Common myeloid progenitor, CD34-positive (primary cell): Measurements from ENCODE around the gene ANKRD26.

Experiments used
- CTCF ChIA-PET: fragments of 350-600 bp; sonication (Branson Sonifier 250); formaldehyde crosslinking; loops from one replicate; lab custom pipeline; 2021; ENCODE audit warnings: antibody characterized with exemption; lab: Charles Lee
- POLR2A ChIA-PET: fragments of 350-600 bp; sonication (Branson Sonifier 250); formaldehyde crosslinking; loops from one replicate; lab custom pipeline; 2021; ENCODE audit warnings: antibody characterized with exemption; lab: Charles Lee
- DNase-seq, 3 donors: peaks; one replicate each; pipeline versions ENCODE4 v3.0.0 to v3.0.0-alpha.2; 2013
- H3K27ac ChIP-seq, 2 experiments: 1 replicate in 1 of 2; 2 replicates in 1 of 2; pipeline ENCODE4 v1.7.0; 2013; ENCODE audit warnings: inconsistent platforms in 2 of 2, low read length in 2 of 2, mild to moderate bottlenecking in 2 of 2, low read depth in 1 of 2, moderate library complexity in 1 of 2; ENCODE audit not compliant: severe bottlenecking in 2 of 2, insufficient read depth in 1 of 2, poor library complexity in 1 of 2
- H3K27me3 ChIP-seq, 5 experiments: replicated peaks in 2 of 5; 1 replicate in 3 of 5; 2 replicates in 2 of 5; pipeline versions ENCODE4 v1.6.1 to v1.7.0; 2013; ENCODE audit warnings: low read length in 4 of 5, mild to moderate bottlenecking in 2 of 5, moderate library complexity in 2 of 5, inconsistent platforms in 1 of 5; ENCODE audit not compliant: insufficient read depth in 5 of 5, control insufficient read depth in 4 of 5
- H3K36me3 ChIP-seq, 4 experiments: 1 replicate in 2 of 4; 2 replicates in 2 of 4; pipeline versions ENCODE4 v1.6.1 to v1.7.0; 2013; ENCODE audit warnings: low read length in 3 of 4, control low read depth in 1 of 4, mild to moderate bottlenecking in 1 of 4; ENCODE audit not compliant: control insufficient read depth in 4 of 4, insufficient read depth in 4 of 4
- H3K4me1 ChIP-seq, 4 experiments: 1 replicate in 3 of 4; 2 replicates in 1 of 4; pipeline versions ENCODE4 v1.6.1 to v1.7.1; 2013; ENCODE audit warnings: low read length in 3 of 4, mild to moderate bottlenecking in 3 of 4, control low read depth in 1 of 4, inconsistent platforms in 1 of 4, moderate library complexity in 1 of 4; ENCODE audit not compliant: control insufficient read depth in 4 of 4, insufficient read depth in 4 of 4; ENCODE audit errors: control extremely low read depth in 1 of 4
- H3K4me3 ChIP-seq, 7 experiments: 1 replicate in 4 of 7; 2 replicates in 3 of 7; pipeline versions ENCODE4 v1.5.1 to v1.7.0; 2013; ENCODE audit warnings: mild to moderate bottlenecking in 7 of 7, low read length in 6 of 7, moderate library complexity in 6 of 7, inconsistent platforms in 2 of 7, low read depth in 2 of 7, control low read depth in 1 of 7; ENCODE audit not compliant: insufficient read depth in 4 of 7, control insufficient read depth in 1 of 7; ENCODE audit errors: extremely low read depth in 1 of 7
- H3K9me3 ChIP-seq, 5 experiments: 1 replicate in 4 of 5; 2 replicates in 1 of 5; pipeline versions ENCODE4 v1.6.1 to v1.7.1; 2013; ENCODE audit warnings: low read length in 4 of 5, mild to moderate bottlenecking in 2 of 5, inconsistent platforms in 1 of 5, low read depth in 1 of 5, moderate library complexity in 1 of 5; ENCODE audit not compliant: control insufficient read depth in 4 of 5, insufficient read depth in 2 of 5; ENCODE audit errors: control extremely low read depth in 1 of 5
- WGBS: methylation state at CpG from one replicate; pipeline ENCODE4 v1.1.5; 2013; ENCODE audit not compliant: insufficient coverage; 5-methylcytosine and 5-hydroxymethylcytosine counted together

The ANKRD26 gene

GRCh38 chr10:27104919-27105318, 4.6 kb upstream of the ANKRD26 start:
- H3K27ac ChIP-seq, result no peak overlapping the region
- H3K4me3 ChIP-seq, result no peak overlapping the region
- 79% methylated on average over 5 of the region's 5 CpGs for WGBS
- CTCF ChIA-PET, result interaction anchor here (1.0 to 1.4 kb wide), 2 partner anchors 8 to 22 kb away, joined by 3 to 6 read pairs; no protein-coding TSS in a partner anchor
- no peak for DNase-seq
- peaks cover 4 to 24% (median 7%) of the 10 kb centered on the region in 4 experiments for H3K36me3 ChIP-seq
- peaks cover 2 to 7% (median 5%) of the 10 kb centered on the region in 4 experiments for H3K4me1 ChIP-seq
- H3K27me3 ChIP-seq, result no peaks in the 10 kb centered on the region
- H3K9me3 ChIP-seq, result peaks cover 0 to 3% (median 0%) of the 10 kb centered on the region in 5 experiments
- POLR2A ChIA-PET, result no interaction called here

DNA sequence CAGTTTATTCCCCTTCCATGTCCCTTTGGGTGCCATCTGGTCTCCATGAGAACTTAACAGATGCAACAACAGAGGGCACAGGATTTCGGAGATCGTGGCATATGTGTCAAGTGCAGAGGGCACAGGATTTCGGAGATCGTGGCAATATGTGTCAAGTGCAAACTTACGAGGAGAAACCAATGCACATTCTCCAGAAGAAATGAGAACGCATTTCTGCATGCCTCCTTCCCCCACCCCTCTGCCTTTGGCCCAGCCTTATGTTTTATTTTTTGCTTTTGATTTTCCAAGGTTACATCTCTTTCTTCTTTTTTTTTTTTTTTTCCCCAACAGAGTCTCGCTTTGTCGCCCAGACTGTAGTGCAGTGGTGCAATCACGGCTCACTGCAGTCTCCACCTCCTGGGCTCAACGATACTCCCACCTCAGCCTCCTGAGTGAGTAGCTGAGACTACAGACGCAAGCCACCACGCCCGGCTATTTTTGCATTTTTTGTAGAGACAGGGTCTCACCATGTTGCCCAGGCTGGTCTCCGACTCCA, 586 bp upstream of the ANKRD26 start:
- ChIA-PET CTCF (interaction anchor here (0.6 to 1.5 kb wide), 2 partner anchors 12 to 25 kb away, joined by 4 read pairs; no protein-coding TSS in a partner anchor), POLR2A (interaction anchor here (0.6 to 1.1 kb wide), 2 partner anchors 12 to 264 kb away, joined by 3 to 6 read pairs; no protein-coding TSS in a partner anchor)
- H3K36me3 ChIP-seq, result peaks cover 0 to 4% (median 3%) of the 10 kb centered on the region in 4 experiments
- WGBS, result 66% methylated on average over 10 of the region's 14 CpGs
- peak overlapping the region in 1 of 2 experiments; percentile 38 for H3K27ac ChIP-seq
- peak overlapping the region; percentile 81 to 97 (median 90) for H3K4me3 ChIP-seq
- peaks cover 2 to 13% (median 10%) of the 10 kb centered on the region in 4 experiments for H3K4me1 ChIP-seq
- DNase-seq, result no peak
- no peaks in the 10 kb centered on the region for H3K9me3 ChIP-seq
- H3K27me3 ChIP-seq, result no peaks in the 10 kb centered on the region

GRCh38 chr10:27099448-27099847, 846 bp downstream of the ANKRD26 start:
- ChIA-PET CTCF (interaction anchor here (1.3 to 1.5 kb wide), 2 partner anchors 8 to 14 kb away, joined by 3 to 4 read pairs; no protein-coding TSS in a partner anchor), POLR2A (interaction anchor here (0.6 kb wide), 1 partner anchor 51 kb away, joined by 7 read pairs; no protein-coding TSS in a partner anchor)
- no peak for DNase-seq
- Histone ChIP-seq H3K27me3 (no peaks in the 10 kb centered on the region), H3K4me1 (peaks cover 2 to 13% (median 10%) of the 10 kb centered on the region in 4 experiments), H3K4me3 (peak overlapping the region; percentile 81 to 97 (median 90)), H3K36me3 (peaks cover 0 to 3% (median 0%) of the 10 kb centered on the region in 4 experiments), H3K27ac (peak overlapping the region; percentile 58 to 84), H3K9me3 (no peaks in the 10 kb centered on the region)
- no CpG with 5 or more reads among the region's 11 CpGs for WGBS

DNA sequence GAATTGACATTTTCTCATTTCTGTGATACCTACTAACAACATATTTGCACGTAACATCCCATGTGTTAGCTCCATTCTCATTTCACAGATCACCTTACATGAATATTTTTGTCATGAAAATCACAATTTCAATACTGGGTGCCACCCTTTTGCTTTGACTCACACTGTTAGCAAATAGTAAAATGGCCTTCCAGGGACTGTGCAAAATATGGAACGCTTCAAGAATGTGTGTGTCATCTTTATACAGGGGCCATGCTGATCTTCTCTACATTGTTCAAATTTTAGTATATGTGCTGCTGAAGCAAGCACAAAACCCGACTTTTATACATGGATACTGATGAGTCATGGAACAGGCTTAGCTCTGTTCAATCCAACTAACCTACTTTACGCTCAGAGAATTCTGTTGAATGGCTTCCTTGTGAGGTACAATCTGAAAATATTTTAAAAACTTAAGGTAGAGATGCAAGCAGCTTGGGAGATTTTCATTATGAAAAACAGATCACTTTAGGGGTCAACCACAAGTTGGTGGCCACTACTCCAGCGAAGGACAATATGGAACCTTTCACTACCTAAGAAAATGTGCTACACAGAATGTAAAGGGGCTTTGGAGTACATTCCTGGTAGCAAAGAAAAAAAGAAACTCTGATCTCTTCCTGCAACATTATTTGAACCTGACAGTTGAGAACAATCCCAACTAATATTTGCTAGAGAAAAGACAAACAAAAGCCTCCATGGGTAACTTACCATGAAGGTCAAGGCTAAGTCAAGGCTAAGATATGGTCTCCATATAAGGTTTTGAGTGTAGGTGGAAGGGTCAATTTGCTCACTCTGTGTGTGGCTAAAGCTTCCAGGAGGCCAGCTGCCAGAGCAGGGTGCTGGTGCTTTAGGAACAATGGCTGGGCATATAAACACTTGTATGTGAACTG, 11.9 kb downstream of the ANKRD26 start:
- Histone ChIP-seq H3K4me1 (no peaks in the 10 kb centered on the region), H3K27ac (no peak overlapping the region), H3K4me3 (no peak overlapping the region), H3K36me3 (peaks cover 0 to 27% (median 9%) of the 10 kb centered on the region in 4 experiments), H3K27me3 (no peaks in the 10 kb centered on the region), H3K9me3 (no peaks in the 10 kb centered on the region)
- ChIA-PET CTCF (no interaction called here), POLR2A (no interaction called here)
- no peak for DNase-seq
- 94% methylated on average over 4 of the region's 5 CpGs for WGBS

DNA sequence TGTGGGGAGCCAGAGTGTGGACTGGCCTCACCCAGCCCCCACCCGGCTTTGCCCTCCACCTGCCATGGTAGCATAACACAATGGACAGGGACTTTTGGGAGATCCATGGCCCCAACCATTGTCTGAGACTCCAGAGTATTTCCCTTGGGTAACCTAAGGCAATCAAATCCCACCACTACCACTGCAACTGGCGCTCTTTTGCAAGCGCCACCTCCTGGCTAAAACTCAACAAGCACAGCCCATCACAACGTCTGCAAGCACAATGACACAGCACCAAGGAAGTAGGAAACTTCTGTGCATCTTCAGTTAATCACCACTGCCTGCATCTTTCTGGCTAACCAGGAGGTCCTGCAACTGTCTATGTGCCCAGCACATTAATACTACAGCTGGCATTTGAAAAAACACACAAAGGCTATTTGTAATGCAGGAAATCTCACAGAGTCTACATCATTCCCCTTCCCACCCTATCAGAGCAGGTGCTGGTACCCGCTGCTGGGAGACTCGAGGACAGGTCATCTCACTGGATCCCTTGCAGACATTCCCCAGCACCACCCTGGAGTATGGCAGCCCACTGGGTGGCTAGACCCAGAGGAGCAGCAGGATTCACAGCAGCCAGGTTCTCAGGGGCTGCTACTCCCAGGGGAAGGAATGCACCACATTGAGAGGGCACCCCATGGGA, 27.7 kb downstream of the ANKRD26 start:
- Histone ChIP-seq H3K27ac (no peak overlapping the region), H3K36me3 (peaks cover 11 to 55% (median 35%) of the 10 kb centered on the region in 4 experiments), H3K9me3 (peaks cover 0 to 7% (median 0%) of the 10 kb centered on the region in 5 experiments), H3K27me3 (no peaks in the 10 kb centered on the region), H3K4me1 (no peaks in the 10 kb centered on the region), H3K4me3 (no peak overlapping the region)
- POLR2A ChIA-PET, result no interaction called here
- WGBS, result 88% methylated on average over 4 of the region's 6 CpGs
- CTCF ChIA-PET, result interaction anchor here (1.3 kb wide), 1 partner anchor 9 kb away, joined by 3 read pairs; no protein-coding TSS in a partner anchor
- DNase-seq, result peak in 1 of 3 donors; percentile 17

DNA sequence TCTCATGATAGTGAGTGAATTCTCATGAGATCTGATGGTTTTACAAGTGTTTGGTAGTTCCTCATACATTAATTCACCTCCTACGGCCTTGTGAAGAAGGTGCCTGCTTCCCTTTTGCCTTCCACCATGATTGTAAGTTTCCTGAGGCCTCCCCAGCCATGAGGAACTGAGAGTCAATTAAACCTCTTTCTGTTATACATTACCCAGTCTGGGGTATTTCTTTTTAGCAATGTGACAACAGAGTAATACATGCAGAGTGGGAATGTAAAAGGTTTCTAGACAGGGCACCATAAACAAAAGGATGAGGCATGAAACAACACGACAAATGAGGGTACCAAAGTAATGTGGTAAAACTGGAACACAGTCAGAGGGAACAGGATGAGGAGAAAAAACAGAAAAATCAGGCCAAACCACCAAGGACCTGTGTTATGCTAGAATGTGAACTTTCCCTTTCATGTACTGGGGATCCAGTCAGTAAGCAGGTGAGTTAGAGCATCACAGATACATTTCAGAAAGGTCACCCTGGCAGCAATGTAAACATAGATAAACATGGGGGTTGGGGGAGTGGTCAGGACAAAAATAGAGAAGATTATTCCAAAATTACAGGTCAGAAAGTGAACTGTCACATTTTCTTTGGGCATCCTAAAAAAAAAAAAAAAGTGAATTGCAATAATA, 31.9 kb downstream of the ANKRD26 start:
- Histone ChIP-seq H3K4me3 (no peak overlapping the region), H3K27me3 (no peaks in the 10 kb centered on the region), H3K4me1 (peaks cover 0 to 5% (median 1%) of the 10 kb centered on the region in 4 experiments), H3K27ac (no peak overlapping the region), H3K9me3 (peaks cover 0 to 2% (median 0%) of the 10 kb centered on the region in 5 experiments), H3K36me3 (peaks cover 4 to 36% (median 28%) of the 10 kb centered on the region in 4 experiments)
- DNase-seq, result peak in 1 of 3 donors; percentile 3
- ChIA-PET POLR2A (no interaction called here), CTCF (no interaction called here)
- 100% methylated on average over 1 of the region's 2 CpGs for WGBS
